Activated CD8-positive, alpha-beta T cell treated with anti-CD3 and anti-CD28 coated beads for 36 hours (primary cell): Measurements from ENCODE around the gene PNLDC1. TPM values are rescaled to one million over a fixed set of nuclear protein-coding genes. Genes with fewer than 3 reads are reported as not detected.

Experiments
- ATAC-seq: fragments of 200-7000 bp; cut with Tn5 transposase; one replicate; pipeline ENCODE4 v1.10.0; 2021; ENCODE audit warnings: mild to moderate bottlenecking, moderate library complexity
- CTCF ChIA-PET: fragments of 350-600 bp; sonication (Branson Sonifier 250); formaldehyde crosslinking; loops from one replicate; lab custom pipeline; 2021; ENCODE audit warnings: antibody characterized with exemption; lab: Charles Lee
- POLR2A ChIA-PET: fragments of 350-600 bp; sonication (Branson Sonifier 250); formaldehyde crosslinking; loops from one replicate; lab custom pipeline; 2021; ENCODE audit warnings: antibody characterized with exemption; lab: Charles Lee
- DNase-seq: peaks from one replicate; pipeline ENCODE4 v3.0.0-alpha.2; 2020
- H3K27ac Mint-ChIP-seq: one replicate; pipeline ENCODE4 v1.8.0; 2021; ENCODE audit warnings: mild to moderate bottlenecking, mixed read lengths
- H3K27me3 Mint-ChIP-seq: one replicate; pipeline ENCODE4 v1.8.0; 2021; ENCODE audit warnings: mixed read lengths
- H3K36me3 Mint-ChIP-seq: one replicate; pipeline ENCODE4 v1.8.0; 2021; ENCODE audit warnings: low read depth, mixed read lengths
- H3K4me1 Mint-ChIP-seq: one replicate; pipeline ENCODE4 v1.8.0; 2021; ENCODE audit warnings: low read depth, mixed read lengths
- H3K4me3 Mint-ChIP-seq: one replicate; pipeline ENCODE4 v1.8.0; 2021; ENCODE audit warnings: mild to moderate bottlenecking, moderate library complexity, mixed read lengths
- H3K9me3 Mint-ChIP-seq: one replicate; pipeline ENCODE4 v1.8.0; 2021; ENCODE audit warnings: mixed read lengths
- intact Hi-C: fragments of 100-400 bp; cut with micrococcal nuclease; formaldehyde crosslinking; loops from one replicate; pipeline ENCODE4 v1.10.0; 2022
- total RNA-seq, 2 experiments: library from RNA; stranded (reverse); gene quantifications; one replicate each; pipeline ENCODE4 v1.2.3, GENCODE V29; 2021
- TF ChIP-seq, protein P1 (sequence below): fragments of 200-600 bp; IDR thresholded peaks from one replicate; pipeline ENCODE4 v1.8.0; 2022; ENCODE audit warnings: antibody characterized with exemption, mild to moderate bottlenecking

PNLDC1 gene
- total RNA-seq, 2 experiments from 2014 or later, result 0.34 to 0.54 TPM

DNA sequence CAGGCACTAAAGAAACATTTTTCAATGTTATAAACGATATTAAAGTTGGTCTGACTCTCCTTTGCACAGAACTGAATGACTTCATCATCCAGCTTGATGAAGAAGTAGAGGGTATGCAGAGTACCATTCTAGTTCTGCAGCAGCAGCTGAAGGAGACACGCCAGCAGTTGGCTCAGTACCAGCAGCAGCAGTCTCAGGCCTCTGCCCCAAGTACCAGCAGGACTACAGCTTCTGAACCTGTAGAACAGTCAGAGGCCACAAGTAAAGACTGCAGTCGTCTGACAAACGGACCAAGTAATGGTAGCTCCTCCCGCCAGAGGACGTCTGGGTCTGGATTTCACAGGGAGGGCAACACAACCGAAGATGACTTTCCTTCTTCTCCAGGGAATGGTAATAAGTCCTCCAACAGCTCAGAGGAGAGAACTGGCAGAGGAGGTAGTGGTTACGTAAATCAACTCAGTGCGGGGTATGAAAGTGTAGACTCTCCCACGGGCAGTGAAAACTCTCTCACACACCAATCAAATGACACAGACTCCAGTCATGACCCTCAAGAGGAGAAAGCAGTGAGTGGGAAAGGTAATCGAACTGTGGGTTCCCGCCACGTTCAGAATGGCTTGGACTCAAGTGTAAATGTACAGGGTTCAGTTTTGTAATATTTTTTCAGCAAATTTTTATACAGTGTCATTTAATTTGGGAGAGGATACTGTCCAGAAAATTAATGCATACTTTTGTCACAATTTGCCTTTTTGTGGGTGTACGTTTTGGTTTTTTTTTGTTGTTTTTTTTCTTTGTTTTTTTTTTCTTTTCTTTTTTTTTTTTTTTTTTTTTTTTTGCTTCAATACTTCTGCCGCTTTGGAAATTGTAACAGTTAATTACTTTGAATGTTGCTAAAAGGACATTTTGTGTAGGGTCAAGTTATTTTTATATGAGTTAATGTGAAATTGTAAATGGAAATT, 44.8 kb upstream of the PNLDC1 start:
- DNase-seq, result no peak
- Mint-ChIP-seq H3K9me3 (no peaks in the 10 kb centered on the region), H3K27me3 (no peaks in the 10 kb centered on the region), H3K4me3 (no peak overlapping the region), H3K4me1 (peaks cover 14% of the 10 kb centered on the region), H3K27ac (peak overlapping the region; percentile 56), H3K36me3 (peaks cover 44% of the 10 kb centered on the region)
- TF ChIP-seq, protein P1, sequence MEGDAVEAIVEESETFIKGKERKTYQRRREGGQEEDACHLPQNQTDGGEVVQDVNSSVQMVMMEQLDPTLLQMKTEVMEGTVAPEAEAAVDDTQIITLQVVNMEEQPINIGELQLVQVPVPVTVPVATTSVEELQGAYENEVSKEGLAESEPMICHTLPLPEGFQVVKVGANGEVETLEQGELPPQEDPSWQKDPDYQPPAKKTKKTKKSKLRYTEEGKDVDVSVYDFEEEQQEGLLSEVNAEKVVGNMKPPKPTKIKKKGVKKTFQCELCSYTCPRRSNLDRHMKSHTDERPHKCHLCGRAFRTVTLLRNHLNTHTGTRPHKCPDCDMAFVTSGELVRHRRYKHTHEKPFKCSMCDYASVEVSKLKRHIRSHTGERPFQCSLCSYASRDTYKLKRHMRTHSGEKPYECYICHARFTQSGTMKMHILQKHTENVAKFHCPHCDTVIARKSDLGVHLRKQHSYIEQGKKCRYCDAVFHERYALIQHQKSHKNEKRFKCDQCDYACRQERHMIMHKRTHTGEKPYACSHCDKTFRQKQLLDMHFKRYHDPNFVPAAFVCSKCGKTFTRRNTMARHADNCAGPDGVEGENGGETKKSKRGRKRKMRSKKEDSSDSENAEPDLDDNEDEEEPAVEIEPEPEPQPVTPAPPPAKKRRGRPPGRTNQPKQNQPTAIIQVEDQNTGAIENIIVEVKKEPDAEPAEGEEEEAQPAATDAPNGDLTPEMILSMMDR, result no peak
- POLR2A ChIA-PET, result interaction anchor here (1.0 to 1.5 kb wide), 3 partner anchors 8 to 26 kb away, joined by 3 to 4 read pairs (median 4); no protein-coding TSS in a partner anchor
- CTCF ChIA-PET, result no interaction called here
- intact Hi-C loops, result no loop called here
- no peak for ATAC-seq

DNA sequence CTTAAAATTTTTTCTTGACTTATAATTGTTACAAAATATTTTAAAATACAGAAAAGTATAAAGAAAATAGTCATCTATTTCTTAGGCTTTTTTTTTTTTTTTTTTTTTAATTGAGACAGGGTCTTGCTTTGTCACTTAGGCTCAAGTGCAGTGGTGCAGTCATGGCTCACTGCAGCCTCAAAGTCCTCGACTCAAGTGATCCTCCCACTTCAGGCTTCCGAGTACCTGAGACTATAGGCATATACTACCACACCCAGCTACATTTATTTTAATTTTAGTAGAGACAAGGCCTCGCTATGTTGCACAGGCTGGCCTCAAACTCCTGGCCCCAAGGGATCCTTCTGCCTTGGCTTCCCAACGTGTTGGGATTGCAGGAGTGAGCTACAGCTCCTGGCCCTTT, 43.6 kb upstream of the PNLDC1 start:
- intact Hi-C loops, result no loop called here

DNA sequence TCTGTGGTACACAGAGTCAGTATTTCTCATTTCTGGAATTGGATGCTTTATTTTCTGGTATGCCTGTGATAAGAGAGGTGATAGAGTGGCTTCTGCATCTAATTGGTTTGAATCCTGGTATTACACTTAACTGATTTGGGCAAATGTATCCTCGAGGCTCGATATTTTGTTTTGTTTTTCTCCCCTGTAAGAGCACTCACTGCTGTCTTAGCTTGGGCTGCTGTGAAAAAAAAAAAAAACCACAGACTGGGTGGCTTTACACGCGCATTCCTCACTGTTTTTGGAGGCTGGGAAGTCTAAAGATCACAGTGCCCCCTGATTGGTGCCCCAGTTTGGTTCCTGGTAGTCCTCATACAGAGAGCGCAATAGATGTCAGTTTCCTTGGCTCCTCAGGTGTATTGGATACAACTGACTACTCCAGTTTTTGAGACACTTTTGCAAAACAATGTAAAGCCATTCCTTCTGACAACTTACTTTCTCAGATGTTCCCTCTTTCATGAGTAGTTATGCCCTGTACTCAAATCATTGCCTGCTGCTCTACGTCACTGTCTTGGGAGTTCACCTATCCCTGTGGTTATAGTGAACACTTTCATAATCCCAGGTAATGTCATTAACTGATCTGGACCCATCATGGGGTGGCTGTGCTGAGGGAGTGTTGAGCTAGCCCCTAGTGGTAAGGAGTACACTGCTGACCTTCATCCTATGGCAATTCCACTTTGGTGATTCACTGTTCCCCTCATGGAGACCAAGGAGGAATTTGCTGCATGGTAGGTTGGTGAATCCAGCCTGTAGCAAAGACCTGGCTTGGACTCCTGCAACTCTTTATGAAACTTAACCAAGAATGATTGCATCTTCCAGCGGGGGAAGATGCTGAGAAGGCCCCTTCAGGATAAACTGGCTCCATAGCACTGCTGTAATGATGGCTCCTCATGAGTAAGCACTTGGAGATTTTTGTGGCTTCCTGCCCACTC, 41.8 kb upstream of the PNLDC1 start:
- POLR2A ChIA-PET, result interaction anchor here (1.3 to 3.9 kb wide), 3 partner anchors 12 to 31 kb away, joined by 3 to 17 read pairs (median 4); partner anchors contain the start of gene WTAP
- H3K27me3 Mint-ChIP-seq, result no peaks in the 10 kb centered on the region
- H3K36me3 Mint-ChIP-seq, result peaks cover 47% of the 10 kb centered on the region
- no peak overlapping the region for H3K4me3 Mint-ChIP-seq
- H3K4me1 Mint-ChIP-seq, result peaks cover 22% of the 10 kb centered on the region
- CTCF ChIA-PET, result no interaction called here
- peak overlapping the region; percentile 60 for H3K27ac Mint-ChIP-seq
- H3K9me3 Mint-ChIP-seq, result no peaks in the 10 kb centered on the region
- ATAC-seq (no peak), DNase-seq (no peak)
- TF ChIP-seq, protein P1, result no peak
- intact Hi-C loops, result no loop called here

More for the DNA sequence above, 43.6 kb upstream of the PNLDC1 start:
- DNase-seq, result no peak
- Mint-ChIP-seq H3K4me1 (peaks cover 17% of the 10 kb centered on the region), H3K9me3 (no peaks in the 10 kb centered on the region), H3K36me3 (peaks cover 46% of the 10 kb centered on the region), H3K27ac (no peak overlapping the region), H3K27me3 (no peaks in the 10 kb centered on the region), H3K4me3 (no peak overlapping the region)
- CTCF ChIA-PET, result interaction anchor here (0.8 to 1.7 kb wide), 4 partner anchors 22 to 34 kb away, joined by 3 to 4 read pairs (median 4); partner anchors contain the start of genes MRPL18 and WTAP
- ATAC-seq, result no peak
- POLR2A ChIA-PET, result interaction anchor here (0.8 to 1.5 kb wide), 4 partner anchors 10 to 27 kb away, joined by 3 to 4 read pairs (median 4); no protein-coding TSS in a partner anchor
- TF ChIP-seq, protein P1, result no peak

DNA sequence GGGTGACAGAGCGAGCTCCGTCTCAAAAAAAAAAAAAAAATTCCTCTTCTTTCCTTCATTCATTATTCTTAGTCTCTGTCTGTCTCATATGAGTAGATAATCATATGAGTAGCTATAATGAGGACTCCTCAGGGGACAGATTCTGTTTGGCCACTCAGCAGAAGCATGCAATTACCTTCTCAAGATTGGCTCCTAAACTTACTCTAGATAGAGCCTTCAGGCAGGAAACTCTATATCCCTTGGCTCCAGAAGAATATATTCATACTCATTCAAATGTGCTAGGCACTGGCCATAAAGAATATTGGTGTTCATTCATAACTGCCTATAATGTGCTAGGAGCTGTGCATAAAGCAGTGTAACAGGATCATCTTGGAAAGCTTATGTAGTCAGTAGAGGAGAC, 40.4 kb upstream of the PNLDC1 start:
- no peaks in the 10 kb centered on the region for H3K27me3 Mint-ChIP-seq
- H3K27ac Mint-ChIP-seq, result peak overlapping the region; percentile 7
- ATAC-seq (no peak), DNase-seq (no peak)
- peak overlapping the region; percentile 6 for H3K4me3 Mint-ChIP-seq
- POLR2A ChIA-PET, result interaction anchor here (0.8 to 3.9 kb wide), 7 partner anchors 10 to 67 kb away, joined by 3 to 20 read pairs (median 4); partner anchors contain the start of genes MRPL18, SOD2, TCP1 and WTAP
- TF ChIP-seq, protein P1, result no peak
- no peaks in the 10 kb centered on the region for H3K9me3 Mint-ChIP-seq
- intact Hi-C loops, result loop anchor here (5.0 kb wide), 2 partner anchors 32 to 67 kb away; partner anchors contain the start of genes SOD2 and WTAP
- CTCF ChIA-PET, result interaction anchor here (1.1 to 2.2 kb wide), 2 partner anchors 68 to 338 kb away, joined by 3 to 5 read pairs; no protein-coding TSS in a partner anchor
- H3K4me1 Mint-ChIP-seq, result peaks cover 24% of the 10 kb centered on the region
- H3K36me3 Mint-ChIP-seq, result peaks cover 43% of the 10 kb centered on the region
